DMS79 (cell line): Measurements from ENCODE around the gene NRARP.

ENCODE experiments used
- DNase-seq: peaks from one replicate; lab custom pipeline; 2025; lab: John Stamatoyannopoulos, UW

Gene NRARP

DNA sequence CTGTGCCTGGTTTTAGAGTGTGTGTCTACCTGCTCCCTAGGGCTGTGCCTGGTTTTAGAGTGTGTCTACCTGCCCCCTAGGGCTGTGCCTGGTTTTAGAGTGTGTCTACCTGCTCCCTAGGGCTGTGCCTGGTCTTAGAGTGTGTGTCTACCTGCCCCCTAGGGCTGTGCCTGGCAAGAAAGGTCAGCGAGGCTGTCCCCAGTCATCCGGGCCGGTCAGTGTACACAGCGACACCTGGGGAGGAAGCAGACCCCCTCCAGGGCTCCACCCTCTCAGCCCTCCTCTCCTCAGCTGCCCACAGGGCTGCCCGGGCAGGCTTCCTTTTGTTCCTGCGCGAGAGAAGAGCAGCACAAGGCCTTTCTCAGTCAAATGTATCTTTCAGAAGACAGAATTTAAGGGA, 4.1 kb downstream of the NRARP start:
- DNase-seq: no peak

GRCh38 chr9:137296670-137297664, 5.1 kb downstream of the NRARP start:
- no peak for DNase-seq

GRCh38 chr9:137295849-137296669, 6.0 kb downstream of the NRARP start:
- no peak for DNase-seq

- no peak for DNase-seq
Observed at GRCh38 chr9:137295238-137295811, 6.7 kb downstream of the NRARP start.

- no peak for DNase-seq
Observed at GRCh38 chr9:137294681-137295237, 7.3 kb downstream of the NRARP start.

GRCh38 chr9:137294091-137294680, 7.9 kb downstream of the NRARP start:
- no peak for DNase-seq

GRCh38 chr9:137293482-137294090, 8.5 kb downstream of the NRARP start:
- DNase-seq: no peak

DNA sequence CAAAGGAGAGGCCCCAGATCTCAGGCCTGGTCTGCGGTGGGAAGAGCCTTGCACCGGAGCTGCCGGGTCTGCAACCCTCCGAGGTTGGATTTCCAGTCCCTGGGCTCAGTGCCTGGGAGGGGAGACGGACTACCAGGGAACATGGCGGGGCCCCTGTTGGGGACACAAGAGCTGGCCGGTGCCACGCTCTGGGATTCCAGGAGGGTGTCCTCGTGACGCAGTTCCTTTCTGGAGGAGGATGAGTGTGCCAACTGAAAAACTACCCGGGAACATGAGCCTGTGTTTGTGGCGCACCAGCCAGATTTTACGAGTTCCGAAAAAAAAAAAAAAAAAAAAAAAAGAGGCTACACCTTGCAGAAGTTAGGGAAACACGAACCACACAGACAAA, 9.0 kb downstream of the NRARP start:
- DNase-seq: no peak

DNA sequence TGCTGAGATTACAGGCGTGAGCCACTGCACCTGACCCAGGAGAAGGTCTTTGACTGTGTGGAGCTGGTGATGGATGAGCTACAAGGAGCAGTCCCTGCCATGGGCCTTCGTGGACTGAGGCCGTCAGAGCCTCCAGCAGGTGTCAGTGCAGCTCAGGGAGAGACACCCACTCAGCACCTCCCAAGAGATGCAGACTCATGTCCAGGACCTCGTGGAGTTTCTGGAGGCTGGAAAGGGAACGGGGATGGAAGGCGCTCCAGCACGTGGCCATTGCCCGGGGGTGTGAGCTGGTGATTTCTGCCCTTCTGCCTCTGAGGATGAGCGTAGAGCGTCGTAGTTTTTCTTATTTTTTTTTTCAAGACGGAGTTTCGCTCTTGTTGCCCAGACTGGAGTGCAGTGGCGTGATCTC, 15.1 kb downstream of the NRARP start:
- no peak for DNase-seq

DNA sequence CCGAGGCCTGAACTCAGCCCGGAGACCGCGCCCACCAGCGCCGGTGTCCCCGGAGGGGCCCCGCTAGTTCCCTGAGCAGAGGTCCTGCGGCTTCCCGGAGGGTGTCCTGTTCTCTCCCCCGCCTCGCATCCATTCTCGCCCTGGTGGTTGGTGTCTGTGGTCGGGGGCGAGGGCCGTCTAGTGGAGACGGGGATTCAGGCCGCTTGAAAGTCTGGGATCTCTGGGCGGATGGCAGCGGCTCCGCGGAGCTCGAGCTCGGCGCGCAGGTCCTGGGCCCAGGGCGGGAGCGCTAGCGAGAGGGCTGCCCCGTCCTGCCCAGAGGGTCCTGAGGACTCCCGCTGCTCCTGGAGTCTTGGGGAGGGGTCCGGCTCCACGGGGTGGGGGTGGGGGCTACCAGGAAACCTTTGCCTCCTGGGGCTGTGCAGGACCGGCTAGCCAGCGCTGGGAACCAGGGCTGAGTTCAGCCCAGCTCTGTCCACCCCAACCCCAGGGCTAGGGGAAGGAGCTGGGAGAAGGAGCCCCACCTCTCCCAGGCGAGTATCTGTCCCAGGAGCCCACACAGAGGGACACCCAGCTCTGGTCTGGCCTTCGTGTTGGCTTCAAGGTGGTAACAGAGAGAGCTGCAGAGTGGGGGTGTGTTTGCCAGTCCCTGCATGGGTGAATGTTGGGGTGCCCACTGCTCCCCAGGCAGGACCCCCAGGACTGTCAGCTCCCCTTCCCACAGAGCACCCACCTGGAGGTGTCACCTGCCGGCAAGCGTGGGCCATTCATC, 20.5 kb downstream of the NRARP start:
- no peak for DNase-seq

DNA sequence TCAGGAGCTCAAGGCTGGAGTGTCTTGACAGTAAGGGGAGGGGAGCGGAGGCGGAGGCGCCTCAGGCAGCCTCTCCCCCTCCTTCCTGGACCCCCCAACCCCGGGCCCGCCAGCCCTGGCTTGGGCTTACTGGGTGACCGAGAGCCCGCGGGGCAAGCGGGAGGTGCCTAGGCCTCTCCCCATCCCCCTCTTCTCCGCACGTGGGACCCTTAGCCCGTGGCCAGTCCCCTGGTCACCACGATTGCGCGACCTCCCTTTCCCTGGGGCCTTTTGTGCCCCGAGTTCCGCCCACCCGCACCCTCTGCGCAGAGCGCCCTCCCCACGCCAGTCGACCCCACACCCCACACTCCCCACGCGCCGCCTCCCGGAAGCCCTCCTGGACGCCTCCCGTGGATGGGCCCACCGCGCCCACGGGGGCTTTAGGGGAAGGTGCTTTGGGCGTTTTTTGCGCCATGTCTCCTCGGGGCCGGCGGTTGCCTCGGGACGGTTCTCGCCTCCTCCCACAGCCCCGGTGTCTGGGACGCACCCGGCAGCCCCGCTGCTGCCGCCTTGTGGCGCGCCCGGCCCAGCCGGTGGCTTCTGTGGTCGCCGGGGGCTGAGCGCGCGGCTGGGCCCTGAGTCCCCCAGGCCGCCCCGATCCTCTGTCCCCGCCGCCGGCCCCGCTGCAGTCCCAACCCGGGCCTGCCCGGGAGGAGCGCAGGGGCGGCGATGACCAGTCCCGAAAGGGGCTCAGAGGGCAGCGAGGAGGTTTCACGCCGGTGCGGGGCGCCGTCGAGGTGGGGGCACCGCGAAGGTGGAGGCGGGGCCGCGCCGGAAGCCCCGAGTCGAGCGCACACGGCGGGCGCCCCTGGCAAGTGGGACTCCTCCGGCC, 21.4 kb downstream of the NRARP start:
- no peak for DNase-seq

- no peak for DNase-seq
Observed at GRCh38 chr9:137279741-137280473, 22.2 kb downstream of the NRARP start.

DNA sequence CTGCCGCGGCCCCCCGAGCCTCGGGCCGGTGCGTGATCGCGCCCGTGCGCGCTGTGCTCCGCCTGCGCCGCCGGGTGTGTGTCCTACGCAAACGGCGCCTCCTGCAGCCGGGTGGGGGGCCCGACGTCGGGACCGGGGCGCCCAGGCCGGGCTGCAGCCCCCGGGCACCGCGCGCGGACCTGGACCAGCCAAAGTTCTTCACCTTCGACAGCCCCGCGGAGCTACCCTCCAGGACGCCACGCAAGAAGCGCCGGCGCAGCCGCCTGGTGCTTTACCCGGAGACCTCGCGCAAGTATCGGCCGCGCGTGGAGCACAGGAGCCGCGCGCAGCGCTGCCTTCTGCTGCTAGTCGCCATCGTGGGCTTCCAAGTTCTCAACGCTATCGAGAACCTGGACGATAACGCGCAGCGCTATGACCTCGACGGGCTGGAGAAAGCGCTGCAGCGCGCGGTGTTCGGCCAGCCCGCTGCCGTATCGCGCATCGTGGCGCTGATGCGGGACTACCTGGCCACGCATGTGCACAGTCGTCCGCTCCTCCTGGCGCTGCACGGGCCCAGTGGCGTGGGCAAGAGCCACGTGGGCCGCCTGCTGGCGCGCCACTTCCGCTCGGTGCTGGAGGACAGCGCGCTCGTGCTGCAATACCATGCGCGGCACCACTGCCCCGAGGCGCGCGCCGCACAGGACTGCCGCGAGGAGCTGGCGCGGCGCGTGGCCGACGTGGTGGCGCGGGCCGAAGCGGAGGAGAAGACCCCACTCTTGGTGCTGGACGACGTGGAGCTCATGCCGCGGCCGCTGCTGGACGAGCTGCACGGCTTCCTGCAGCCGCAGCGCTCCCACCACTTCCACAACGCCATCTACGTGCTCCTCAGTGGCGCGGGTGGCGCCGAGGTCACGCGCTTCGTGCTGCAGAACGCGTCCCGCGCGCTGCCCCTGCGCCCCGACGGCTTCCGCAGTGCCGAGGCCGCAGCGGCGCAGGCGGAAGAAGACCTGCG, 23.1 kb downstream of the NRARP start:
- no peak for DNase-seq

DNA sequence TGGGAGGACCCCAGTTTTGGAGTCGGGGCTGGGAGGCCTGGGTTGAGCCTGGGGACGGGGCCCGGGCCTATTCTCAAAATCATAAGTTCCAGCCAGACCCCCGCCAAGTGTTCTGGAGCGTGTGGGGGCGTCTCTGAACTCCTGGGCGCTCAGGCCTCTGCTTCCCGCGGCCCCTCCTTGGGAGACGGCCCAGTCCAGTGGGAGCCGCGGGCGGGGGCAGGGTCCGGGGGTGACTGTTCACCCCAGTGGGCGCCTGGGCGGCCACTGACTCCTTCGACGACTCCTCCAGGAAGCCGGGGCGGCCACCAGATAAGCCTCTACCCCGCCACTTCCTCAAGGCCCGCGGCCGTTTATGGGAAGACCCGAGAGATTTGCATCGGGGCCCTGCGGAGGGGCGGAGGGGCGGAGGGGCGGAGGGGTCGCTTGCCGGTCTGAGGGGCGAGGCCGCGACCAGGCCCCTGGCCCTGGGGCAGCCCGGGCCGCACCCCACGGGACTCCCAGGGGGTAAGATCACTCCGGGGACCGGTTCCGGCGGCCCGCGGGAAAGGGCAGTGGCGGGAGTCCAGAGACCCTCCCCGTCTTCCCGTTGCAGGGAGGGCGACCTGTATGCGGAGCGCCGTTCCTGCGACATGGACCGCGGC, 23.9 kb downstream of the NRARP start:
- DNase-seq: no peak

GRCh38 chr9:137277329-137278041, 24.6 kb downstream of the NRARP start, which contains the start of gene TOR4A:
Gene TOR4A, plus strand, starts transcription at chr9:137277726. Its CDS starts 964 bp downstream, at chr9:137278690.
- no peak for DNase-seq
